PC-9 (cell line): ENCODE data around the gene ESR2.

Experiments used
- EZH2 ChIP-seq: fragments of 200-600 bp; sonication (generic); IDR thresholded peaks from 2 replicates; pipeline ENCODE4 v1.8.0; 2017; ENCODE audit warnings: antibody characterized with exemption, low read depth
- TF ChIP-seq, protein P1 (sequence below): fragments of 200-600 bp; sonication (generic); conservative IDR thresholded peaks from 2 replicates; pipeline ENCODE4 v1.6.1; 2017; ENCODE audit warnings: mixed run types, antibody characterized with exemption, mild to moderate bottlenecking, moderate library complexity

DNA sequence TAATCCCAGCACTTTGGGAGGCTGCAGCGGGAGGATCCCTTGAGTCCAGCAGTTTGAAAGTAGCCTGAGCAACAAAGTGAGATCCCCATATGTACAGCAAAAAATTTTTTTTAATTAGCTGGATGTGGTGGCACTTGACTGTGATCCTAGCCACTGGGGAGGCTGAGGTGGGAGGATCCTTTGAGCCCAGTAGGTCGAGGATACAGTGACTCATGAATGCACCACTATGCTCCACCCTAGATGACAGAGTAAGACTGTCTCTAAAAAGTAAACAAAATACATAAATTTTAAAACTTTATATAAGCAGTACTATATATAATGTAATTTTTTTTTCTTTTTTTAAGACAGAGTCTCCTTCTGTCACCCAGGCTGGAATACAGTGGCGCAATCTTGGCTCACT is 115.4 kb downstream of the ESR2 start:
- TF ChIP-seq, protein P1, sequence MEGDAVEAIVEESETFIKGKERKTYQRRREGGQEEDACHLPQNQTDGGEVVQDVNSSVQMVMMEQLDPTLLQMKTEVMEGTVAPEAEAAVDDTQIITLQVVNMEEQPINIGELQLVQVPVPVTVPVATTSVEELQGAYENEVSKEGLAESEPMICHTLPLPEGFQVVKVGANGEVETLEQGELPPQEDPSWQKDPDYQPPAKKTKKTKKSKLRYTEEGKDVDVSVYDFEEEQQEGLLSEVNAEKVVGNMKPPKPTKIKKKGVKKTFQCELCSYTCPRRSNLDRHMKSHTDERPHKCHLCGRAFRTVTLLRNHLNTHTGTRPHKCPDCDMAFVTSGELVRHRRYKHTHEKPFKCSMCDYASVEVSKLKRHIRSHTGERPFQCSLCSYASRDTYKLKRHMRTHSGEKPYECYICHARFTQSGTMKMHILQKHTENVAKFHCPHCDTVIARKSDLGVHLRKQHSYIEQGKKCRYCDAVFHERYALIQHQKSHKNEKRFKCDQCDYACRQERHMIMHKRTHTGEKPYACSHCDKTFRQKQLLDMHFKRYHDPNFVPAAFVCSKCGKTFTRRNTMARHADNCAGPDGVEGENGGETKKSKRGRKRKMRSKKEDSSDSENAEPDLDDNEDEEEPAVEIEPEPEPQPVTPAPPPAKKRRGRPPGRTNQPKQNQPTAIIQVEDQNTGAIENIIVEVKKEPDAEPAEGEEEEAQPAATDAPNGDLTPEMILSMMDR, result no peak
- TF ChIP-seq EZH2, result no peak
